PFSK-1 (cell line): Measurements from ENCODE around the gene AJM1.

Source experiments
- POLR2AphosphoS5 ChIP-seq: IDR thresholded peaks from 2 replicates; pipeline ENCODE4 v1.6.1; 2012; ENCODE audit warnings: low read depth, mild to moderate bottlenecking, control low read depth, low read length, moderate library complexity
- SIN3A ChIP-seq: IDR thresholded peaks from 2 replicates; pipeline ENCODE4 v1.6.1; 2012; ENCODE audit warnings: mild to moderate bottlenecking, low read length, moderate library complexity, borderline replicate concordance; ENCODE audit not compliant: insufficient read depth
- TAF1 ChIP-seq: IDR thresholded peaks from 2 replicates; pipeline ENCODE4 v1.6.1; 2012; ENCODE audit warnings: low read length, control low read depth, borderline replicate concordance; ENCODE audit not compliant: insufficient read depth

- TF ChIP-seq POLR2AphosphoS5 (no peak), SIN3A (no peak), TAF1 (no peak)
Measured at GRCh38 chr9:136856079-136856476, 13.8 kb downstream of the AJM1 start.
